ENCODE data around the gene DBNDD1. TPM values are rescaled to one million over a fixed set of nuclear protein-coding genes. Genes with fewer than 3 reads are reported as not detected.

Gene DBNDD1
- total RNA-seq, 2 donors from 2014 or later = 10.9 to 14.8 TPM

GRCh38 chr16:90002759-90003158 is 16.5 kb downstream of the DBNDD1 start:
- ATAC-seq = no peak
- Histone ChIP-seq H3K36me3 (replicated peaks in 1 of 2; ENCODE audit: insufficient read depth in 1 of 2, low read depth in 2 of 2) (peaks cover 0 to 2% of the 10 kb centered on the region in 2 donors), H3K27me3 (no peaks in the 10 kb centered on the region), H3K4me1 (no peaks in the 10 kb centered on the region), H3K9me3 (no peaks in the 10 kb centered on the region), H3K4me3 (no peak overlapping the region), H3K27ac (no peak overlapping the region)
- DNase-seq = no peak
- no peak for TF ChIP-seq POLR2A (IDR thresholded peaks at IDR 0.05)
- TF ChIP-seq, protein P1, sequence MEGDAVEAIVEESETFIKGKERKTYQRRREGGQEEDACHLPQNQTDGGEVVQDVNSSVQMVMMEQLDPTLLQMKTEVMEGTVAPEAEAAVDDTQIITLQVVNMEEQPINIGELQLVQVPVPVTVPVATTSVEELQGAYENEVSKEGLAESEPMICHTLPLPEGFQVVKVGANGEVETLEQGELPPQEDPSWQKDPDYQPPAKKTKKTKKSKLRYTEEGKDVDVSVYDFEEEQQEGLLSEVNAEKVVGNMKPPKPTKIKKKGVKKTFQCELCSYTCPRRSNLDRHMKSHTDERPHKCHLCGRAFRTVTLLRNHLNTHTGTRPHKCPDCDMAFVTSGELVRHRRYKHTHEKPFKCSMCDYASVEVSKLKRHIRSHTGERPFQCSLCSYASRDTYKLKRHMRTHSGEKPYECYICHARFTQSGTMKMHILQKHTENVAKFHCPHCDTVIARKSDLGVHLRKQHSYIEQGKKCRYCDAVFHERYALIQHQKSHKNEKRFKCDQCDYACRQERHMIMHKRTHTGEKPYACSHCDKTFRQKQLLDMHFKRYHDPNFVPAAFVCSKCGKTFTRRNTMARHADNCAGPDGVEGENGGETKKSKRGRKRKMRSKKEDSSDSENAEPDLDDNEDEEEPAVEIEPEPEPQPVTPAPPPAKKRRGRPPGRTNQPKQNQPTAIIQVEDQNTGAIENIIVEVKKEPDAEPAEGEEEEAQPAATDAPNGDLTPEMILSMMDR (IDR thresholded peaks at IDR 0.05) = no peak
- intact Hi-C loops (cut with DNase I) = no loop called here
- WGBS, 2 donors = 83% methylated on average over 3 to 7 of the region's 7 CpGs

GRCh38 chr16:90001761-90002503 is 17.3 kb downstream of the DBNDD1 start:
- TF ChIP-seq, protein P1 (IDR thresholded peaks at IDR 0.05) = no peak
- no peak for TF ChIP-seq POLR2A (IDR thresholded peaks at IDR 0.05)
- Histone ChIP-seq H3K27ac (no peak overlapping the region), H3K27me3 (no peaks in the 10 kb centered on the region), H3K4me3 (no peak overlapping the region), H3K4me1 (no peaks in the 10 kb centered on the region), H3K36me3 (replicated peaks in 1 of 2; ENCODE audit: insufficient read depth in 1 of 2, low read depth in 2 of 2) (peaks cover 0 to 2% of the 10 kb centered on the region in 2 donors), H3K9me3 (no peaks in the 10 kb centered on the region)
- DNase-seq (no peak), ATAC-seq (no peak)
- intact Hi-C loops (cut with DNase I) = no loop called here
- WGBS, 2 donors = 84 to 87% methylated on average over 16 to 20 of the region's 20 CpGs

GRCh38 chr16:90000733-90001427 is 18.4 kb downstream of the DBNDD1 start:
- H3K4me1 ChIP-seq = no peaks in the 10 kb centered on the region
- TF ChIP-seq, protein P1 (IDR thresholded peaks at IDR 0.05) = no peak
- TF ChIP-seq POLR2A (IDR thresholded peaks at IDR 0.05) = no peak
- intact Hi-C loops (cut with DNase I) = no loop called here
- no peaks in the 10 kb centered on the region for H3K9me3 ChIP-seq
- H3K27me3 ChIP-seq = no peaks in the 10 kb centered on the region
- H3K27ac ChIP-seq = no peak overlapping the region
- no peak overlapping the region for H3K4me3 ChIP-seq
- H3K36me3 ChIP-seq (replicated peaks in 1 of 2; ENCODE audit: insufficient read depth in 1 of 2, low read depth in 2 of 2) = peaks cover 0 to 2% of the 10 kb centered on the region in 2 donors
- ATAC-seq (no peak), DNase-seq (no peak)
- 85 to 90% methylated on average over 13 to 18 of the region's 19 CpGs for WGBS, 2 donors

DNA sequence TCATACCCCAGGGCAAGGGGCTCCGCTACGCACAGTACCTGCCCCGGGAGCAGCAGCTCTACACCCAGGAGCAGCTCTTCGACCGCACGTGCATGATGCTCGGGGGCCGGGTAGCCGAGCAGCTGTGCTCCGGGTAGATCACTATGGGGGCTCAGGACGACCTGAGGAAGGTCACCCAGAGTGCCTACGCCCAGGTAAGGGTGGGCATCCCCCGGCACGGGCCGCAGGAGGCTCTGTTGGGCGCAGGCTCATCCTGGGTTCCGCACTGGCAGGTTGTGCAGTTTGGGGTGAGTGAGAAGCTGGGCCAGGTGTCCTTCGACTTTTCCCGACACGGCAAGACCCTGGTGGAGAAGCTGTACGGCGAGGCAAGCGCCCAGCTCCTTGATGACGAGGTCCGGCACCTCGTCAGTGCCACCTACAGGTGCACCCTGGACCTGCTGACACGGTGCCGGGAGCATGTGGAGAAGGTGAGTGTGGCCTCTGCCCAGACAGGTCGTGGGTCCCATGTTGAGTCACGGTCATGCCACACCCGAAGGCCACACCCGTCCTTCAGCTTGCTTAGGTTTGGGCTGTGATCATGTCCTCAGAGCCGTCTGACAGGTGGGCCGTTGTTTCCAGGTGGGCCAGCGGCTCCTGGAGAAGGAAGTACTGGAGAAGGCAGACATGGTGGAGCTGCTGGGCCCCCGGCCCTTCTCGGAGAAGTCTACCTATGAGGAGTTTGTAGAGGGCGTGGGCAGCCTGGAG is 19.3 kb downstream of the DBNDD1 start:
- H3K36me3 ChIP-seq (replicated peaks in 1 of 2; ENCODE audit: insufficient read depth in 1 of 2, low read depth in 2 of 2) = peaks cover 0 to 2% of the 10 kb centered on the region in 2 donors
- DNase-seq (no peak), ATAC-seq (no peak)
- H3K27ac ChIP-seq = no peak overlapping the region
- no peaks in the 10 kb centered on the region for H3K27me3 ChIP-seq
- intact Hi-C loops (cut with DNase I) = no loop called here
- TF ChIP-seq POLR2A (IDR thresholded peaks at IDR 0.05) = no peak
- TF ChIP-seq, protein P1 (IDR thresholded peaks at IDR 0.05) = no peak
- H3K4me1 ChIP-seq = no peaks in the 10 kb centered on the region
- H3K4me3 ChIP-seq = no peak overlapping the region
- no peaks in the 10 kb centered on the region for H3K9me3 ChIP-seq
- 91 to 92% methylated on average over 24 to 38 of the region's 38 CpGs for WGBS, 2 donors

All from body of pancreas (tissue), 4 donors.